Activated CD8-positive, alpha-beta memory T cell treated with anti-CD3 and anti-CD28 coated beads, Interleukin-2, amount 10 ng/mL, durations not matched to agents 7 days and 5 days (primary cell): ENCODE data around the gene GUK1. TPM values are rescaled to one million over a fixed set of nuclear protein-coding genes. Genes with fewer than 3 reads are reported as not detected.

Source experiments
- ATAC-seq: fragments of 150-1000 bp; cut with Tn5 transposase; one replicate; pipeline ENCODE4 v1.10.0; 2021; ENCODE audit warnings: moderate library complexity
- CTCF ChIA-PET: fragments of 350-600 bp; sonication (Branson Sonifier 250); formaldehyde crosslinking; loops from one replicate; lab custom pipeline; 2021; ENCODE audit warnings: antibody characterized with exemption; lab: Charles Lee
- DNase-seq: peaks from one replicate; pipeline ENCODE4 v3.0.0-alpha.2; 2020
- H3K27ac Mint-ChIP-seq: one replicate; pipeline ENCODE4 v1.8.0; 2021; ENCODE audit warnings: mild to moderate bottlenecking, mixed read lengths
- H3K27me3 Mint-ChIP-seq: one replicate; pipeline ENCODE4 v1.8.0; 2021; ENCODE audit warnings: mixed read lengths
- H3K36me3 Mint-ChIP-seq: one replicate; pipeline ENCODE4 v1.8.0; 2021; ENCODE audit warnings: mild to moderate bottlenecking, mixed read lengths
- H3K4me1 Mint-ChIP-seq: one replicate; pipeline ENCODE4 v1.8.0; 2021; ENCODE audit warnings: mixed read lengths
- H3K4me3 Mint-ChIP-seq: one replicate; pipeline ENCODE4 v1.8.0; 2021; ENCODE audit warnings: mild to moderate bottlenecking, moderate library complexity, mixed read lengths
- H3K9me3 Mint-ChIP-seq: one replicate; pipeline ENCODE4 v1.8.0; 2022; ENCODE audit warnings: low read depth, mixed read lengths
- total RNA-seq, 2 experiments: library from RNA; stranded (reverse); gene quantifications; one replicate each; pipeline ENCODE4 v1.2.3, GENCODE V29; 2021

GUK1 gene
- total RNA-seq, 2 experiments from 2014 or later: 262 to 325 TPM

DNA sequence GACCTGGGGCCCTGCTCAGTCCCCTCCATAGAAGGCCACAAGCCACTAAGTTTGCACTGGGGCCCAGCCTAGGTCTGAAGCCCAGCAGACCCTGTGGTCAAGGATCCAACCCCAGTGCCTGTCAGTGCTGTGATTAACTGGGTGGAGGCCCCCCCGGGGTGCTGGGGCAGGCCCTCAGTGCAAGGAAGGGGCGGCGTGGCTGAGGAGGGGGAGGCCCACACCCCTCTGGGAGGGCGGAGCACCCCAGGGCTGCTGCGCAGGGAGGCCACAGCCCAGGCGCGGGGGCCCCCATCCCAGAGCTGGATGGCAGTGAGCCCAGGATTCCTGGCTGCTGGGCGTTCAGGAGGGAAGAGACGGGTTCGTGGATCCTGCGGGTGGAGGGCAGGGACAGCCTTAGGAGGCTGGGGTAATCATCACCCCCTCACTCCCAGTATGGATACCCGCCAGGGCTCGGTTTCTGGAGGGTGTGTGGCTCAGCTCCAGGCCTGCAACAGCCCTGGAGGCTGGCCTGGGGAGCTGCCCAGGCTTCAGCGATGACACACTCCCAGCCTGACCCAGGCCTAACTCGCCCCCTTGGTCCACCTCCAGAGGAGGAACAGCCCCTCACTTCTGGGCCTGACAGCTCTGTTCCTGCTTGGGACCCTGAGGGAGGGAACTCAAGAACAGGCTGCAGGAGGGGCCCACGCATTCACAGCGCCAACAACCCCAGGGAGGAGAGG lies 10.5 kb downstream of the GUK1 start:
- Mint-ChIP-seq H3K9me3 (no peaks in the 10 kb centered on the region), H3K27ac (no peak overlapping the region), H3K4me3 (no peak overlapping the region), H3K36me3 (no peaks in the 10 kb centered on the region), H3K4me1 (peaks cover 4% of the 10 kb centered on the region), H3K27me3 (no peaks in the 10 kb centered on the region)
- ATAC-seq (no peak), DNase-seq (no peak)
- CTCF ChIA-PET: no interaction called here

DNA sequence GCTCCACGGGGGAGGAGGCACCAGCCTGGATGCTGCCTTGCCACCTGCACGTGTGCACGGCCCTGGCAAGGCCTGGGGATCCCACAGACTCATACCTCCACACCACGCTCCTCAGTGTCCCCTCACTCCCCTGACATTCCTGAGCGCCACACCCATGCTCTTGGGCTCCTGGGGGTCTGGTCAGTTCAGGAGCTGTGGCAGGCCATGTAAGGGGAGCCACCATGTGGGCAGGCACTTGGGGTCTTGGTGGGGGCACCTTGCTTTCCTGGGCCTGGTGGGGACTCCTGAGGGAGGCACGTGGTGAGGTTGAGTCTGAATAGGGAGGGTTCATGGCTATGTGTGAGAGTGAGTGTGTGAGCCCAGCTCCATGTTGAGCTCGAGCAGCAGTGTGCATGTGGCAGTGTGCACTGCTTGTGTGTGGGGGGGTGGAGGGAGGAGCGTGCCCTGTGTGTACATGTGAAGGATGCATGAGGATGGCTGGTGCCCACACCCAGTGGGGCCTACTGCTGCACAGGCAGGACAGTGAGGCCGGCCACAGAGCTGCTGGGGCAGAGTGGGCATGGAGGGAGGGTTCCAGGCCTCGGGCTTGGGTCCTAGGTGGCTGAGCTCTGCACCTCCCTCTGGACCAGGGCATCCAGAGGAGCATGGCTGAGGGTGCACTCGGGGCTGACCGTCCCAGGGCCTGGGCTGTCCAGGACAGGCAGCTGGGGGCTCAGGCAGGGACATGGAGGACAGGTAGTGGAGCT lies 11.3 kb downstream of the GUK1 start:
- H3K4me3 Mint-ChIP-seq: no peak overlapping the region
- ATAC-seq: no peak
- no peak for DNase-seq

DNA sequence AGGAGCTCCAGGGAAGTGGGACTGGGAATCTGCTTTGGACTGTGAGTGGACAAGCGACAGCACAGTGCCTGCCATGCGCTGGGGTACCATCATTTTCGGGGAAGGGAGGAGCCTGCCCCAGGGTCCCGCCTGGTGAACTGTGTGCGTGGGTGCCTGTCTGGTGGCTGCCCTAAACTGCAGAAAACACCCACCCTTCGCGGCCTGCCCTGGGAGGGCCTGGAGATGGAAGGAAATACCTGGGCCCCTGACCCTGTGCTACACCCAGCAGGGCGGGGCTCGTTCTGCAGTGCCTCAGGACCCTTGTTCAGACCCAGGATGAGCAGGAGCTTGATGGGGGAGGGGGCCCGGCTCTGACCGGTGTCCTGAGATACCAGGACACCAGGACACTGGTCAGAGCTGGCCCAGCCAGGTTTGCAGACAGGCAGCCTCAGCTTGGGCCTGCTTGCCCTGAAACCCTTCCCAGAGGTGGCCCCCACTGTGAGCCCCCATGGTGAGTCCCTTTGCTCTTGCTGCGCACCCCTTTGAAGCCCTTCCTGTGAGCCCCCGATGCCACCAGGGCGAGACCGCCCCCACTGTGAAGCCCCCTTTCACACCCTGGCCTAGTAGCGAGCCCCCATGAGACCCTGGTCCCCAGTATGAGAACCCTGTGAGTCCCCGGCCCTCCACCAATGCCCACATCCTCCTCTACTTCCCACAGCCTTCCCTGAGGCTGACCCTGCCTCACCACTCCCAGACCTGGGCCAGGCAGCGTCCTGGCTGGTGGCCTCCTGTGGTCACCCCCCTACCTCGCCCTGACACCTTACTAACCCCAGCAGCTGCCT lies 12.2 kb downstream of the GUK1 start:
- Mint-ChIP-seq H3K4me1 (peaks cover 17% of the 10 kb centered on the region), H3K4me3 (no peak overlapping the region), H3K27me3 (no peaks in the 10 kb centered on the region), H3K36me3 (no peaks in the 10 kb centered on the region), H3K27ac (peak overlapping the region; percentile 63), H3K9me3 (no peaks in the 10 kb centered on the region)
- DNase-seq (no peak), ATAC-seq (no peak)
- CTCF ChIA-PET: interaction anchor here (1.1 to 1.7 kb wide), 2 partner anchors 13 to 14 kb away, joined by 4 to 5 read pairs; no protein-coding TSS in a partner anchor

More for the DNA sequence above, 11.3 kb downstream of the GUK1 start:
- peaks cover 10% of the 10 kb centered on the region for H3K4me1 Mint-ChIP-seq
- H3K36me3 Mint-ChIP-seq: no peaks in the 10 kb centered on the region
- H3K27me3 Mint-ChIP-seq: no peaks in the 10 kb centered on the region
- CTCF ChIA-PET: interaction anchor here (1.1 kb wide), 1 partner anchor 15 kb away, joined by 4 read pairs; no protein-coding TSS in a partner anchor
- H3K9me3 Mint-ChIP-seq: no peaks in the 10 kb centered on the region
- no peak overlapping the region for H3K27ac Mint-ChIP-seq

DNA sequence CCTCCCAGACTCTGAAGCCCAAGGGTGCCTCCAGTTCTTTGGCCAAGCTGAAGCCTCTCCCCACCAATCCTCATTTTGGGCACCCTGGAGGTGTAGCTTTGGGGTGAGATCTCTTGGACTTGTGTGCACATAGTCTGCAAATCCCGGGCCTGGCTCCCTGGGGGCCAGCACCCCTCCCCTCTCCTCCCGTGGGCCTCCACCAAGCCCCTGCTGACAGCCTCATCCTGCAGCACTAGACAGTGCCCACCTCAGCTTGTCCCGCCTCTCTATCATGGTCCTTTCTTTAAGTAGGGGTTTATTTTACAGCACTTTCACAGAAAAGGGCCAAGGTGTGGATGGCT lies 12.8 kb downstream of the GUK1 start:
- Mint-ChIP-seq H3K4me1 (peaks cover 21% of the 10 kb centered on the region), H3K36me3 (no peaks in the 10 kb centered on the region), H3K27me3 (no peaks in the 10 kb centered on the region), H3K27ac (peak overlapping the region; percentile 63), H3K4me3 (no peak overlapping the region), H3K9me3 (no peaks in the 10 kb centered on the region)
- CTCF ChIA-PET: interaction anchor here (1.4 to 1.7 kb wide), 3 partner anchors 12 to 14 kb away, joined by 4 to 5 read pairs (median 5); partner anchors contain the start of gene GUK1
- ATAC-seq: no peak
- no peak for DNase-seq

DNA sequence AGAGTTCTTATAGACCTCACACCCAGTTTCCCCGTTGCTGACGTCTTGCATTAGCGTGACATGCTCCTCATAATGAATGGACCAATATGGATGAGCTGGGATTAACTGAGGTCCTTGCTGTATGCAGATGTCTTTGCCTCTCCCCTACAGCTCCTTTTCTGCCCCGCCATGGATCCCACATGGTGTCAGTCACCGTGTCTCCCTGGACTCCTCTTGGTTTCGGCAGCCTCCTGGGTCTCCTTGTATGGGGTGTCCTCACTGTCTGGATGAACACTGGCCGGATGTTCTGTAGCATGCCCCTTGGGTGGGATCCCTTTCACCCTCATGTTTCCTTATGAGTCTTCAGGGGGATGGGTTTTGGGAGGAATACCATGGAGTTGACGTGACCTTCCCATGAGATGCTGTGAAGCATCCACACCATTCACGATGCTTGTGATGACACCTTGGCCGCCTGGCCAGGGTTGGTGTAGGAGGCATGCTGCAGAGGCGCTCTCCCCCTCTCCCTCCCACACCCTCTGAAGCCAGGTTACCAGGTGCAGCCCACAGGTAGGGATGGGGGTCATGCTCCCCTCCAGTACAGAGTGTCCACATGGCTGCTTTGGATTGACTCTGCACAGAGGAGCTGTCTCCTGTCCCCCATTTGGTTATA lies 14.1 kb downstream of the GUK1 start:
- Mint-ChIP-seq H3K4me1 (peaks cover 21% of the 10 kb centered on the region), H3K27ac (no peak overlapping the region), H3K27me3 (no peaks in the 10 kb centered on the region), H3K9me3 (no peaks in the 10 kb centered on the region), H3K36me3 (no peaks in the 10 kb centered on the region), H3K4me3 (no peak overlapping the region)
- DNase-seq (no peak), ATAC-seq (no peak)
- CTCF ChIA-PET: interaction anchor here (0.8 to 1.5 kb wide), 3 partner anchors 12 to 23 kb away, joined by 3 to 5 read pairs (median 4); partner anchors contain the start of gene GUK1

DNA sequence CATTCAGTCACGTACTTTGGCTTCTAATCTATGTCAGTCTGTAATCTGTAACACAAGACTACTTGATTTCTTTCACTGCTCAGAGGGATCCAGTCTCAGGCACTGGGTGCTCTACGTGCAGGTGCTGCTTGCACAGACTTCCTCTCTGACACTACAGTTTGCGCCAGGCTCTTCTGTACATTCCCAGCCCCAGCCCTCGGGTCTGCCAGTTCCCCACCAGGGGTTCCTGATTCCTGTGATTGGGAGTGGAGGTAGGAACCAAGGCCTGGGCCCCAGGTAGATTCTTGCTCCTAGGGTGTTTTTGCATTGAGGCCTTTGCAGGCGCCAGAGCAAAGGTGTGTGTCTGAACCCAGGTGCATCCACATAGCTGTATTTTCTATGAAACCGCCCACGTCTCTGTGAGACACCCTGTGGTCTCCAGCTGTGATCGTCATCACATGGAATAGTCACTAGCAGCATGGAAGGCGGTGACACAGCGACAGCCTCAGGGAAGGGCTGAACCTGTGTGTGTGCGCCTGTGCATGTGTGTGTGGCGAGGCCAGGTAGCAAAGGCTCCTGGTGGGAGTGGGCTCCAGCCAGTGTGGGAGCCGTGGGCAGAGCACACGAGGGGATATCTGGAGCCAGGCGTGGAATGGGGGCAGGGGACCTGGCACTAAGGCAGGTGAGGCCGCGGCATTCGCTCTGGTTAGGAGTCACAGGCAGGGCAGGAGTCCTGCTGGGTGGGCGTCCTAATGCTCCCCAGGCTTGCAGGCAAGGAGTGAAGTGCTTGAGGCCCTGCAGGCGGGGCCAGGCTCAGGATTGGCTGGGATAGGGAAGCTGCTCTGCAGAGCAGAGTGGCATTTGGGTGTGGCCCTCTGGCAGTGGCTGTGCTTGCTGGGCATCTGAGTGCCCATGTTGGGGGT lies 14.8 kb downstream of the GUK1 start:
- Mint-ChIP-seq H3K27me3 (no peaks in the 10 kb centered on the region), H3K4me3 (no peak overlapping the region), H3K4me1 (peaks cover 21% of the 10 kb centered on the region), H3K9me3 (no peaks in the 10 kb centered on the region), H3K27ac (no peak overlapping the region), H3K36me3 (no peaks in the 10 kb centered on the region)
- DNase-seq (no peak), ATAC-seq (no peak)
- CTCF ChIA-PET: interaction anchor here (2.8 kb wide), 1 partner anchor 11 kb away, joined by 19 read pairs; the partner anchor contains the start of gene IBA57

DNA sequence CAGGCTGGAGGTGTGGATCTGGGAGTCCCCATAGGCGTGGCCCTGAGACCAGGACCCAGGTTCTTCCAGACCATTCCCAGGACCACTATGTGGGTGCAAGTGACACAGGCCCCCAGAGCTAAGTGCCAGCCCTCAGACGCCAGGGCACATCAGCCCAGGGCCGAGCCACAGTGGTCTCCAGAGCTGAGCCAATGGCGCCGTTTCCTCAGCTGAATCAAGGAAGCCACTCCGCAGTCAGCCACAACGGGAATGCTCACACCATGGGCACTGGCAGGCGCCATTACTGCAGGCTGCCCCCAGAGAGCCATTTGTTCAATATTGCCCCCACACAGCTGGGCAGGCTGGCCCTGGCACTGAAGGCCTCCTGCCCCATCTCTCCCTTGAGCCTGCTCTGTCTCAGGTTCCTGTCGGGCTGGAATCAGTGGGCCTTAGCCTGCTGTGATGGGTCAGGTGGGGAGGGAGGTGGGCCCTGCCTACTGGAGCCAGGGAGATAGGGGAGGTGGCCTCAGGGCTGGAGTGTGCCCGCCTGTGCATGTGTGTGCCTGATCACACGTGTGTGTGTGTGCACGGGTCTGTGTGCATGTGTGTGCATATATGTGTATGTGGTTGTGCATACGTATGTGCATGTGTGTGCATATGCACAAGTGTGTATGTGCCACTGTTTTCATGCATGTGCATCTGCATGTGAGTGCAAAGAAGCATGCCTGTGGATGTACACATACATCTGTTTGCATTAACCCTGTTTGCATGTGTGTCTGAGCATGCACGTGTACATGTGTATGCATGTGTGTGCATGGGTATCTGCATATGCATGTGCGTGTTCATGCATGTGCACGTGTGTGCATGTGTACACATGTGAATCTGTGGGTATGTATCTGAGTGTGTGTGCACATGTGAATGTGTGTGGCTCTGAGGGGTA lies 15.8 kb downstream of the GUK1 start:
- ATAC-seq (no peak), DNase-seq (no peak)
- no peak overlapping the region for H3K4me3 Mint-ChIP-seq
- no peak overlapping the region for H3K27ac Mint-ChIP-seq
- H3K9me3 Mint-ChIP-seq: no peaks in the 10 kb centered on the region
- CTCF ChIA-PET: interaction anchor here (1.1 to 2.8 kb wide), 3 partner anchors 10 to 25 kb away, joined by 4 to 19 read pairs (median 5); partner anchors contain the start of genes GUK1 and IBA57
- H3K27me3 Mint-ChIP-seq: no peaks in the 10 kb centered on the region
- no peaks in the 10 kb centered on the region for H3K36me3 Mint-ChIP-seq
- peaks cover 21% of the 10 kb centered on the region for H3K4me1 Mint-ChIP-seq

DNA sequence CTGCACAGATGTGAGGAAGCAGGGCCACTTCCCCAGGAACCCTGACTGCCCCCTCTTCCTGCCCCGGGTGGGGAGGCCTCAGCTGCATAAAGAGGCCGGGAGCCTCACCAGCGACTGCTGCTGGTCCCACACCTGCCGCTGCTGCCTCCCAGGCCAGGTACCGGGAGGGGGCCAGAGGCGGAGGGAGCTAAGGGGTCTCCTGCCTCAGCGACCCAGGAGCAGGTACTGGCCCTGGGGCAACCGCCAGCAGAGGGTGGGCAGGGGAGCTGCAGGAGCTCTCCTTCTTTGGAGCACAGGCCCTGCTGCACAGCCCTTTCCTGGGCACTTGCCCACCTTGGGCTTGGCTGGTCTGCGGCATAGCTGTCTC lies 16.4 kb downstream of the GUK1 start:
- DNase-seq: no peak
- peaks cover 21% of the 10 kb centered on the region for H3K4me1 Mint-ChIP-seq
- H3K36me3 Mint-ChIP-seq: no peaks in the 10 kb centered on the region
- peak overlapping the region; percentile 28 for H3K27ac Mint-ChIP-seq
- no peak overlapping the region for H3K4me3 Mint-ChIP-seq
- ATAC-seq: peak; percentile 16
- CTCF ChIA-PET: interaction anchor here (1.1 to 2.8 kb wide), 3 partner anchors 10 to 26 kb away, joined by 4 to 19 read pairs (median 5); partner anchors contain the start of genes GUK1 and IBA57
- H3K27me3 Mint-ChIP-seq: no peaks in the 10 kb centered on the region
- H3K9me3 Mint-ChIP-seq: no peaks in the 10 kb centered on the region

DNA sequence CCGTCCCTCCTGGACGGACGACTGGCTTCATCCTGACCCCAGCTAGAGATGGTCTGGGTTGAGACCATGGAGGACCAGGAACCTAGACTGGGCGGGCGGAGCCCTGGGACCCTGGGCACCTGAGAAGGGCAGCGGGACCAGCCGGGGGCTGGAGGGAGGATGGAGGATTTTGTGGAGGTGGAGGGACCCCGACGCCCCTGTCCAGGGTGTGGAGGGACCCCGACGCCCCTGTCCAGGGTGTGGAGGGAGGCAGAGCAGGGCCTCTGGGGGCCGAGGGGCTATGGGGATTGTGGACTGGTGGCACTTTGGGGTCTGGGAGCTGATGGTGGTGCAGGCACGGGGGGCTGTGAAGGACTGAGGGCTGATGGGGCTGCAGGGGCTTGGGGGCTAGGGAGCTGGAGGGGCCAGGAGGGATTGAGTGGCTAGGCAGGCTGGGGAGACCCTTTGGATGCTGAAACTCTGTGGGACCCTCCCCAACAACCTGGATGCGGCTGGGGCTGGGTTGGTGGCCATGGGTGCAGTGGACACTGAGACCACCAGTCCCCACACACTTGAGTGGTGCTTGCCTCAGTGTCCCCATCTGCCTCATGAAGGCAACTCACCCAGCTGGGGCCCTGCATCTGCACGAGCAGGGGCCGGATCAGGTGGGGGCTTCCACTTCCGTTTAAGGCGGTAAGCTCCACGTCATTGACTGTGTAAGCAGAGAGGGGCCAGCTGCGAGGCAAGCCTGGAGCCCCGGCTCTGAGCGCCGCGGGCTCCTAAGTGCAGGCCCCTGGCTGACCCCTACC lies 17.1 kb downstream of the GUK1 start:
- ATAC-seq: peak; percentile 64
- peak; percentile 73 for DNase-seq
- CTCF ChIA-PET: interaction anchor here (1.3 to 2.8 kb wide), 3 partner anchors 9 to 46 kb away, joined by 3 to 19 read pairs (median 4); partner anchors contain the start of genes GUK1 and IBA57
- Mint-ChIP-seq H3K4me1 (peaks cover 27% of the 10 kb centered on the region), H3K27me3 (no peaks in the 10 kb centered on the region), H3K9me3 (no peaks in the 10 kb centered on the region), H3K36me3 (no peaks in the 10 kb centered on the region), H3K27ac (peak overlapping the region; percentile 75), H3K4me3 (peak overlapping the region; percentile 5)

DNA sequence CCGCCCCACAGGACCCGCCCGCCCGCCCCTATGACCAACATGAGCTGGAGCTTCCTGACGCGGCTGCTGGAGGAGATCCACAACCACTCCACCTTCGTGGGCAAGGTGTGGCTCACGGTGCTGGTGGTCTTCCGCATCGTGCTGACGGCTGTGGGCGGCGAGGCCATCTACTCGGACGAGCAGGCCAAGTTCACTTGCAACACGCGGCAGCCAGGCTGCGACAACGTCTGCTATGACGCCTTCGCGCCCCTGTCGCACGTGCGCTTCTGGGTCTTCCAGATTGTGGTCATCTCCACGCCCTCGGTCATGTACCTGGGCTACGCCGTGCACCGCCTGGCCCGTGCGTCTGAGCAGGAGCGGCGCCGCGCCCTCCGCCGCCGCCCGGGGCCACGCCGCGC lies 17.6 kb downstream of the GUK1 start:
- H3K9me3 Mint-ChIP-seq: no peaks in the 10 kb centered on the region
- H3K4me3 Mint-ChIP-seq: no peak overlapping the region
- no peaks in the 10 kb centered on the region for H3K36me3 Mint-ChIP-seq
- no peaks in the 10 kb centered on the region for H3K27me3 Mint-ChIP-seq
- no peak for DNase-seq
- peaks cover 31% of the 10 kb centered on the region for H3K4me1 Mint-ChIP-seq
- no peak overlapping the region for H3K27ac Mint-ChIP-seq
- CTCF ChIA-PET: interaction anchor here (1.3 to 2.8 kb wide), 3 partner anchors 8 to 47 kb away, joined by 3 to 19 read pairs (median 4); partner anchors contain the start of genes GUK1 and IBA57
- no peak for ATAC-seq
